Measurements from ENCODE around the gene GALNT15.

The GALNT15 gene

GRCh38 chr3:16174389-16174788, at the start of gene GALNT15:
Gene GALNT15 (plus strand): TSS chr3:16174680. CDS start chr3:16175152, 472 bp downstream.
- CTCF ChIA-PET: interaction anchor here (0.5 to 18.2 kb wide), 19 partner anchors 9 to 553 kb away, joined by 3 to 364 read pairs (median 4); no protein-coding TSS in a partner anchor
- TF ChIP-seq CTCF (IDR thresholded peaks at IDR 0.05; ENCODE audit: insufficient read depth, low read length, missing control alignments): no peak

GRCh38 chr3:16126634-16127033, 47.8 kb upstream of the GALNT15 start:
- DNase-seq (ENCODE audit: low read depth, low spot score): no peak
- POLR2A ChIA-PET: no interaction called here
- TF ChIP-seq CTCF (IDR thresholded peaks at IDR 0.05; ENCODE audit: insufficient read depth, low read length, missing control alignments): no peak
- CTCF ChIA-PET: interaction anchor here (1.8 kb wide), 1 partner anchor 50 kb away, joined by 3 read pairs; no protein-coding TSS in a partner anchor
- H3K4me3 ChIP-seq (ENCODE audit: low read depth, low read length): no peak overlapping the region

More at GRCh38 chr3:16174389-16174788, at the start of gene GALNT15:
- peak within 1 kb of the TSS; percentile 65 for H3K4me3 ChIP-seq (ENCODE audit: low read depth, low read length)
- POLR2A ChIA-PET: interaction anchor here (0.6 to 2.6 kb wide), 12 partner anchors 27 to 116 kb away, joined by 3 to 21 read pairs (median 4); partner anchors contain the start of genes DPH3 and OXNAD1
- DNase-seq (ENCODE audit: low read depth, low spot score): peak; percentile 93

- ChIA-PET POLR2A (no interaction called here), CTCF (interaction anchor here (1.8 kb wide), 1 partner anchor 49 kb away, joined by 3 read pairs; no protein-coding TSS in a partner anchor)
- TF ChIP-seq CTCF (IDR thresholded peaks at IDR 0.05; ENCODE audit: insufficient read depth, low read length, missing control alignments): peak; percentile 2
- H3K4me3 ChIP-seq (ENCODE audit: low read depth, low read length): no peak overlapping the region
- no peak for DNase-seq (ENCODE audit: low read depth, low spot score)
These were observed 47.2 kb upstream of the GALNT15 start for GRCh38 chr3:16127249-16127648.

- no peak for TF ChIP-seq CTCF (IDR thresholded peaks at IDR 0.05; ENCODE audit: insufficient read depth, low read length, missing control alignments)
- ChIA-PET POLR2A (interaction anchor here (0.6 to 1.6 kb wide), 12 partner anchors 10 to 81 kb away, joined by 3 to 12 read pairs (median 4); partner anchors contain the start of gene GALNT15), CTCF (interaction anchor here (0.8 to 2.0 kb wide), 11 partner anchors 9 to 114 kb away, joined by 3 to 5 read pairs (median 4); no protein-coding TSS in a partner anchor)
- peak; percentile 94 for DNase-seq (ENCODE audit: low read depth, low spot score)
- no peak overlapping the region for H3K4me3 ChIP-seq (ENCODE audit: low read depth, low read length)
These were observed 44.4 kb upstream of the GALNT15 start for GRCh38 chr3:16130066-16130465.

- POLR2A ChIA-PET: interaction anchor here (0.7 to 1.0 kb wide), 2 partner anchors 8 to 42 kb away, joined by 4 to 5 read pairs; partner anchors contain the start of gene GALNT15
- no peak overlapping the region for H3K4me3 ChIP-seq (ENCODE audit: low read depth, low read length)
- TF ChIP-seq CTCF (IDR thresholded peaks at IDR 0.05; ENCODE audit: insufficient read depth, low read length, missing control alignments): no peak
- DNase-seq (ENCODE audit: low read depth, low spot score): no peak
- CTCF ChIA-PET: interaction anchor here (1.2 kb wide), 1 partner anchor 316 kb away, joined by 3 read pairs; no protein-coding TSS in a partner anchor
These were observed 42.3 kb upstream of the GALNT15 start for GRCh38 chr3:16132190-16132589.

GRCh38 chr3:16132928-16133327, 41.6 kb upstream of the GALNT15 start:
- ChIA-PET CTCF (interaction anchor here (1.2 to 4.1 kb wide), 3 partner anchors 46 to 317 kb away, joined by 3 to 13 read pairs (median 3); no protein-coding TSS in a partner anchor), POLR2A (interaction anchor here (1.0 kb wide), 1 partner anchor 41 kb away, joined by 5 read pairs; the partner anchor contains the start of gene GALNT15)
- H3K4me3 ChIP-seq (ENCODE audit: low read depth, low read length): no peak overlapping the region
- TF ChIP-seq CTCF (IDR thresholded peaks at IDR 0.05; ENCODE audit: insufficient read depth, low read length, missing control alignments): no peak
- DNase-seq (ENCODE audit: low read depth, low spot score): no peak

Data from AG04449 (cell line).